Fibroblast of lung (primary cell): Measurements from ENCODE around the gene PRTN3. TPM values are rescaled to one million over a fixed set of nuclear protein-coding genes. Genes with fewer than 3 reads are reported as not detected.
"Not testable (repeated sequence)": the region's sequence is repeated elsewhere in the genome, so short reads cannot be mapped to it uniquely, and the experiment has no call there.

Source experiments
- DNase-seq, 2 donors: peaks; one replicate each; pipeline versions ENCODE4 v3.0.0 to v3.0.0-alpha.2; 2010; ENCODE audit warnings: low read depth in 2 of 2
- H2AFZ ChIP-seq: 2 replicates; pipeline ENCODE4 v1.5.1; 2012; ENCODE audit warnings: low read length, control low read depth, inconsistent platforms
- H3K27ac ChIP-seq: 2 replicates; pipeline ENCODE4 v1.5.1; 2011; ENCODE audit warnings: low read length, control low read depth; ENCODE audit not compliant: insufficient read depth
- H3K27me3 ChIP-seq: 2 replicates; pipeline ENCODE4 v1.5.1; 2011; ENCODE audit warnings: mild to moderate bottlenecking, low read length; ENCODE audit not compliant: control insufficient read depth, insufficient read depth
- H3K36me3 ChIP-seq: 2 replicates; pipeline ENCODE4 v1.5.1; 2011; ENCODE audit warnings: low read length; ENCODE audit not compliant: control insufficient read depth, insufficient read depth
- H3K4me1 ChIP-seq: 2 replicates; pipeline ENCODE4 v1.5.1; 2011; ENCODE audit warnings: low read length; ENCODE audit not compliant: control insufficient read depth, insufficient read depth; ENCODE audit errors: extremely low read depth
- H3K4me2 ChIP-seq: 2 replicates; pipeline ENCODE4 v1.5.1; 2011; ENCODE audit warnings: low read length, control low read depth; ENCODE audit not compliant: insufficient read depth; ENCODE audit errors: extremely low read depth
- H3K4me3 ChIP-seq, 4 experiments: fragments of 200-600 bp in 1 of 4; sonication (generic) in 1 of 4; replicated peaks in 1 of 4; 2 replicates each; pipeline ENCODE4 v1.5.1; 2011 to 2016; ENCODE audit warnings: low read length in 4 of 4, low read depth in 3 of 4, mild to moderate bottlenecking in 3 of 4, control low read depth in 2 of 4, inconsistent platforms in 1 of 4, mixed read lengths in 1 of 4; ENCODE audit not compliant: insufficient read depth in 1 of 4; ENCODE audit errors: control extremely low read depth in 1 of 4
- H3K79me2 ChIP-seq: 2 replicates; pipeline ENCODE4 v1.5.1; 2012; ENCODE audit warnings: mild to moderate bottlenecking, low read length, inconsistent platforms; ENCODE audit not compliant: control insufficient read depth, insufficient read depth
- H3K9ac ChIP-seq: 2 replicates; pipeline ENCODE4 v1.5.1; 2011; ENCODE audit warnings: mild to moderate bottlenecking, low read length, control low read depth; ENCODE audit not compliant: insufficient read depth
- H3K9me3 ChIP-seq: 2 replicates; pipeline ENCODE4 v1.5.1; 2012; ENCODE audit warnings: low read depth, low read length; ENCODE audit not compliant: control insufficient read depth, insufficient read depth
- H4K20me1 ChIP-seq: 2 replicates; pipeline ENCODE4 v1.5.1; 2011; ENCODE audit warnings: low read length; ENCODE audit not compliant: control insufficient read depth, insufficient read depth; ENCODE audit errors: extremely low read depth
- CTCF ChIP-seq, 2 donors: IDR thresholded peaks in 1 of 2; conservative IDR thresholded peaks in 1 of 2; 1 replicate in 1 of 2; 2 replicates in 1 of 2; pipeline ENCODE4 v1.5.1; 2011 to 2012; ENCODE audit warnings: low read length in 2 of 2, control low read depth in 1 of 2, inconsistent platforms in 1 of 2, low read depth in 1 of 2, mild to moderate bottlenecking in 1 of 2
- EZH2 ChIP-seq: IDR thresholded peaks from 2 replicates; pipeline ENCODE4 v1.5.1; 2012; ENCODE audit warnings: low read length, control low read depth, mild to moderate bottlenecking; ENCODE audit errors: missing control alignments
- polyA plus RNA-seq, 2 donors: library from polyadenylated mRNA; depleted of rRNA in 1 of 2; stranded (reverse) in 1 of 2; unstranded in 1 of 2; fragments of >200 nt; gene quantifications; 2 replicates each; pipeline ENCODE4 v1.2.1, GENCODE V29; 2011 to 2012; ENCODE audit warnings: missing spikeins in 1 of 2
- total RNA-seq: library from RNA; depleted of rRNA; stranded (reverse); fragments of >200 nt; gene quantifications from 2 replicates; pipeline ENCODE4 v1.2.1, GENCODE V29; 2014

PRTN3 gene
- total and polyA plus RNA-seq, 2 donors (not counting 1 experiment from before 2014, with no cell fraction given), result not detected

- Histone ChIP-seq H3K79me2 (no peaks in the 10 kb centered on the region), H3K4me2 (no peak overlapping the region), H3K27ac (no peak overlapping the region), H3K36me3 (no peaks in the 10 kb centered on the region), H3K9ac (no peak overlapping the region), H3K4me1 (no peaks in the 10 kb centered on the region), H3K4me3 (no peak overlapping the region), H3K9me3 (no peaks in the 10 kb centered on the region), H3K27me3 (no peaks in the 10 kb centered on the region), H2AFZ (no peak overlapping the region), H4K20me1 (no peaks in the 10 kb centered on the region)
- DNase-seq, result peak in 1 of 2 donors; percentile 43
- TF ChIP-seq CTCF (conservative IDR thresholded peaks at IDR 0.05 in 1 of 2, IDR thresholded peaks at IDR 0.05 in 1 of 2; ENCODE audit: low read depth in 1 of 2, low read length in 2 of 2) (no peak), EZH2 (no peak)
Measured at GRCh38 chr19:835210-835810, 5.5 kb upstream of the PRTN3 start.

- not testable (repeated sequence) for H4K20me1 ChIP-seq, H3K4me1 ChIP-seq, H3K36me3 ChIP-seq, H2AFZ ChIP-seq, H3K9me3 ChIP-seq, H3K9ac ChIP-seq, H3K4me3 ChIP-seq, H3K4me2 ChIP-seq, H3K27ac ChIP-seq, H3K79me2 ChIP-seq, DNase-seq
- peaks cover 16% of the 10 kb centered on the region for H3K27me3 ChIP-seq
Measured at GRCh38 chr19:842802-843179, 2.0 kb downstream of the PRTN3 start.

- peaks cover 19% of the 10 kb centered on the region for H3K27me3 ChIP-seq
- H3K79me2 ChIP-seq, result no peaks in the 10 kb centered on the region
- DNase-seq, result no peak
- H2AFZ ChIP-seq, result no peak overlapping the region
- no peak overlapping the region for H3K9ac ChIP-seq
- H3K36me3 ChIP-seq, result no peaks in the 10 kb centered on the region
- peak overlapping the region in 1 of 4 experiments; percentile 7 for H3K4me3 ChIP-seq
- H3K4me2 ChIP-seq, result no peak overlapping the region
- no peak overlapping the region for H3K27ac ChIP-seq
- no peaks in the 10 kb centered on the region for H3K4me1 ChIP-seq
- TF ChIP-seq EZH2, result no peak
- no peak for TF ChIP-seq CTCF (conservative IDR thresholded peaks at IDR 0.05 in 1 of 2, IDR thresholded peaks at IDR 0.05 in 1 of 2; ENCODE audit: low read depth in 1 of 2, low read length in 2 of 2)
- H4K20me1 ChIP-seq, result no peaks in the 10 kb centered on the region
- no peaks in the 10 kb centered on the region for H3K9me3 ChIP-seq
Measured at GRCh38 chr19:843180-843835, 2.5 kb downstream of the PRTN3 start.
